Body of pancreas (tissue), 4 donors: ENCODE results near the gene CXCR4.

ENCODE experiments used
- POLR2A ChIP-seq, 3 donors: fragments of 450-650 bp; IDR thresholded peaks; one replicate each; pipeline ENCODE4 v1.6.1; 2016; ENCODE audit warnings: antibody characterized with exemption in 3 of 3, mild to moderate bottlenecking in 2 of 3
- TF ChIP-seq, protein P1 (sequence below), 7 experiments: fragments of 450-650 bp in 4 of 7; fragments of 200-600 bp in 3 of 7; sonication (generic) in 3 of 7; IDR thresholded peaks; one replicate each; pipeline ENCODE4 v1.5.1; 2016 to 2019; ENCODE audit warnings: antibody characterized with exemption in 7 of 7

GRCh38 chr2:136080114-136080513 lies 37.8 kb downstream of the CXCR4 start:
- TF ChIP-seq, protein P1, sequence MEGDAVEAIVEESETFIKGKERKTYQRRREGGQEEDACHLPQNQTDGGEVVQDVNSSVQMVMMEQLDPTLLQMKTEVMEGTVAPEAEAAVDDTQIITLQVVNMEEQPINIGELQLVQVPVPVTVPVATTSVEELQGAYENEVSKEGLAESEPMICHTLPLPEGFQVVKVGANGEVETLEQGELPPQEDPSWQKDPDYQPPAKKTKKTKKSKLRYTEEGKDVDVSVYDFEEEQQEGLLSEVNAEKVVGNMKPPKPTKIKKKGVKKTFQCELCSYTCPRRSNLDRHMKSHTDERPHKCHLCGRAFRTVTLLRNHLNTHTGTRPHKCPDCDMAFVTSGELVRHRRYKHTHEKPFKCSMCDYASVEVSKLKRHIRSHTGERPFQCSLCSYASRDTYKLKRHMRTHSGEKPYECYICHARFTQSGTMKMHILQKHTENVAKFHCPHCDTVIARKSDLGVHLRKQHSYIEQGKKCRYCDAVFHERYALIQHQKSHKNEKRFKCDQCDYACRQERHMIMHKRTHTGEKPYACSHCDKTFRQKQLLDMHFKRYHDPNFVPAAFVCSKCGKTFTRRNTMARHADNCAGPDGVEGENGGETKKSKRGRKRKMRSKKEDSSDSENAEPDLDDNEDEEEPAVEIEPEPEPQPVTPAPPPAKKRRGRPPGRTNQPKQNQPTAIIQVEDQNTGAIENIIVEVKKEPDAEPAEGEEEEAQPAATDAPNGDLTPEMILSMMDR (IDR thresholded peaks at IDR 0.05) = no peak
- TF ChIP-seq POLR2A (IDR thresholded peaks at IDR 0.05) = no peak
